Stimulated activated CD8-positive, alpha-beta memory T cell treated with anti-CD3 and anti-CD28 coated beads, Interleukin-4, amount 100 ng/mL, for 24 hours (primary cell): ENCODE data around the gene PCIF1.
"Not testable (repeated sequence)": the region's sequence is repeated elsewhere in the genome, so short reads cannot be mapped to it uniquely, and the experiment has no call there.

ENCODE experiments used
- DNase-seq: peaks from one replicate; pipeline ENCODE4 v3.0.0-alpha.2; 2020; ENCODE audit warnings: low read depth

PCIF1 gene

DNA sequence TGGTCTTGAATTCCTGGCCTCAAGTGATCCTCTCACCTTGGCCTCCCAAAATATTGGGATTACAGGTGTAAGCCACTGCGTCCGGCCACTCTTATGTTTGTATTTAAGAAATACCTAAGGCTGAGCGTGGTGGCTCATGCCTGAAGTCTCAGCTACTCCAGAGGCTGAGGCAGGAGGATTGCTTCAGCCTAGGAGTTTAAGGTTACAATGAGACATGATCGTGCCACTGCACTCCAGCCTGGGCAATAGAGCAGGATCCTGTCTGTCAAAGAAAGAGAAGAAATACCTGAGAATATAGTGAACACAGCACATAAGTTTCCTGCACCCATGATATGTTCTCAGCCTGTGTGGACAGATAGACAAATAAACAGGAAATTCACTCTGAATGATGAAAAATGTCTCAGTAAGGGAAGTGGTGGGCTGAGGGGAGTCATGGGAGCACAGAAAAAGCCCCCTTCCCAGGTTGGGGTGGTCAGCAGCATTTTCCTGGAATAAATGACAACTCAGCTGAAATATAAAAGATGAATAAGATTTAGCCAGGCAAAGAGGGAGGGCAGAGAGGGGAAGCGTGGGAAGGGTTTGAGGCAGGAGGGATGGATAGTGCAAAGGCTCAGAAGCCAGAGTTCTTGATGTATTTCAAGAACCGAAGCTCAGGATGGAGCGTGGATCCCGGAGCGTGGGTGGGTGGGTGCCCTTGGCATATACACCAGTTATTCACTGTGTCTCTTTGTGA, 60.4 kb downstream of the PCIF1 start:
- DNase-seq, result no peak

DNA sequence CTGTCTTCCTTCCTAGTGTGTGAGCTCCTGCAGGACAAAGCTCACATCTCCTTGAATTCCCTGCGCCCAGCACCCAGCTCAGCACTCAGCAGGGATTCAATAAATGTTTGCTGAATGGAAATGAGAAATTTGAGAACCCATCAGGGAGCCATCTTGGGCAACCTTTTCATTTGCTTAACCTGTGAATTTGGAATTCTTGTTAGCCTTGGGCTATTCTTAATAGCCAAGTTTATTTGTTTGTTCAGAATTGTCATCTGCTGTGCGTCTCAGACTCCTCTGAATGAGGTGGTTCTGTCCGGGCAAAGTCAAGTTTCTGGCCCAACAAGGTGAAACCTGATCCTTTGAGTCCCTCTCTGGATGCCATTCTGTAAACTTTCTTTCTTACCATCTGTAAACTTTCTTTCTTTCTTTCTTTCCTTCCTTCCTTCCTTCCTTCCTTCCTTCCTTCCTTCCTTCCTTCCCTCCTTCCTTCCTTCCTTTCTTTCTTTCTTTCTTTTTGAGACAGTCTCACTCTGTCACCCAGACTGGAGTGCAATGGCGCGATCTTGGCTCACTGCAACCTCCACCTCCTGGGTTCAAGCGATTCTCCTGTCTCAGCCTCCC, 61.1 kb downstream of the PCIF1 start:
- DNase-seq, result not testable (repeated sequence)

DNA sequence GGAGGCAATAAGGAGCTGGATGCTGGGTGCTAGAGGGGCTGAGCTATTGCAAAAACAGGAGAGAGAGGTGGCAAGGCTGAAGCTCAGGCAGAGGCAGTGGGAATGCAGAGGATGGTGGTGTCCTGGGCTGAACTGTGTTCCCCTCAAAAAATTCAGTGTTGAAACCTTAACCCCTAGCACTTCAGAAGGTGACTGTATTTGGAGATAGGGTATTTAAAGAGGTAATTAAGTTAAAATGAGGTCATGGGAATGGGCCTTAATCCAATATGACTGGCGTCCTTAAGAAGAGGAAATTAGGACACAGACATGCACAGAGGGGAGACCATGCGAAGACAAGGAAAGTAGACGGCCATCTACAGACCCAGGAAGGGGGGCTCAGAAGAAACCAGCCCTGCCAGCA, 62.7 kb downstream of the PCIF1 start:
- DNase-seq, result no peak
